K562 (cell line): ENCODE results near the gene TECRL. TPM values are rescaled to one million over a fixed set of nuclear protein-coding genes. Genes with fewer than 3 reads are reported as not detected.

Experiments
- ATAC-seq: fragments of 200-7000 bp; cut with Tn5 transposase; 3 replicates; pipeline ENCODE4 v1.9.1; 2020; ENCODE audit warnings: moderate library complexity
- BruUV-seq: library from RNA; stranded (reverse); fragments of 400-500 nt; replicated peaks from 2 replicates; lab custom pipeline; 2021; lab: Mats Ljungman, UMichigan
- CTCF ChIA-PET: fragments of 300-600 bp; formaldehyde crosslinking; extraction: SDS; loops from one replicate; lab custom pipeline; 2021; ENCODE audit warnings: low intra/inter-chr PET ratio; lab: Yijun Ruan, JAX
- POLR2A ChIA-PET: fragments of 300-600, 350-650 bp; sonication (Branson Sonifier 250); formaldehyde crosslinking; extraction: SDS; loops from one replicate; lab custom pipeline; 2021; ENCODE audit warnings: antibody characterized with exemption, inconsistent platforms; lab: Yijun Ruan, JAX
- DNase-seq, 4 experiments: peaks; one replicate each; pipeline versions ENCODE4 v3.0.0 to v3.0.0-alpha.2; 2011 to 2018; ENCODE audit warnings: low spot score in 3 of 4, mixed read lengths in 3 of 4; ENCODE audit errors: extremely low read depth in 1 of 4
- FAIRE-seq: peaks from 2 replicates; lab custom pipeline; 2011; peaks lifted over from hg19 to GRCh38; lab: Jason Lieb, UNC
- H2AFZ ChIP-seq: 2 replicates; pipeline ENCODE4 v1.6.0; 2011; ENCODE audit warnings: low read depth, low read length, control low read depth, inconsistent platforms
- H3K27ac ChIP-seq: fragments of 200-600 bp; 3 replicates; pipeline ENCODE4 v1.8.0; 2011; ENCODE audit warnings: low read depth, mild to moderate bottlenecking, control low read depth, inconsistent platforms, low read length, moderate library complexity, mixed read lengths; ENCODE audit errors: extremely low read depth
- H3K27me3 ChIP-seq, 2 experiments: fragments of 300-600 bp in 1 of 2; 2 replicates in 1 of 2; 3 replicates in 1 of 2; pipeline versions ENCODE4 v1.6.0 to v1.8.0; 2011; ENCODE audit warnings: inconsistent platforms in 2 of 2, low read length in 2 of 2, mild to moderate bottlenecking in 1 of 2, mixed read lengths in 1 of 2, moderate library complexity in 1 of 2; ENCODE audit not compliant: control insufficient read depth in 2 of 2, insufficient read depth in 2 of 2
- H3K36me3 ChIP-seq: fragments of 300-600 bp; 3 replicates; pipeline ENCODE4 v1.8.0; 2011; ENCODE audit warnings: mild to moderate bottlenecking, low read length, inconsistent platforms; ENCODE audit not compliant: control insufficient read depth, insufficient read depth
- H3K4me1 ChIP-seq, 2 experiments: fragments of 200-600 bp in 1 of 2; replicated peaks in 1 of 2; 2 replicates in 1 of 2; 3 replicates in 1 of 2; pipeline versions ENCODE4 v1.5.1 to v1.8.0; 2011; ENCODE audit warnings: inconsistent platforms in 2 of 2, low read length in 2 of 2, mild to moderate bottlenecking in 1 of 2, mixed read lengths in 1 of 2, moderate library complexity in 1 of 2; ENCODE audit not compliant: control insufficient read depth in 2 of 2, insufficient read depth in 2 of 2
- H3K4me2 ChIP-seq: 2 replicates; pipeline ENCODE4 v1.6.1; 2011; ENCODE audit warnings: low read length, control low read depth, inconsistent platforms, mixed read lengths; ENCODE audit not compliant: insufficient read depth
- H3K4me3 ChIP-seq: fragments of 200-600 bp; sonication (generic), shearing (Covaris generic); 2 replicates; pipeline ENCODE4 v1.5.1; 2016; ENCODE audit warnings: control low read depth, inconsistent platforms
- H3K79me2 ChIP-seq: fragments of 200-600 bp; 3 replicates; pipeline ENCODE4 v1.8.0; 2011; ENCODE audit warnings: low read length, inconsistent platforms; ENCODE audit not compliant: control insufficient read depth, insufficient read depth
- H3K9ac ChIP-seq, 2 experiments: 2 replicates each; pipeline versions ENCODE4 v1.6.0 to v1.6.1; 2011; ENCODE audit warnings: low read depth in 2 of 2, low read length in 2 of 2, control low read depth in 1 of 2, inconsistent platforms in 1 of 2, mild to moderate bottlenecking in 1 of 2, mixed read lengths in 1 of 2; ENCODE audit not compliant: insufficient read depth in 1 of 2
- H3K9me1 ChIP-seq: one replicate; pipeline ENCODE4 v1.6.0; 2011; ENCODE audit warnings: inconsistent platforms, mild to moderate bottlenecking, low read length, moderate library complexity; ENCODE audit not compliant: control insufficient read depth, insufficient read depth
- H3K9me3 ChIP-seq: replicated peaks from 2 replicates; pipeline ENCODE4 v1.5.1; 2011; ENCODE audit warnings: low read depth, low read length, inconsistent platforms; ENCODE audit not compliant: control insufficient read depth, insufficient read depth
- H4K20me1 ChIP-seq: replicated peaks from 2 replicates; pipeline ENCODE4 v1.6.1; 2011; ENCODE audit warnings: low read length, inconsistent platforms, mixed read lengths; ENCODE audit not compliant: control insufficient read depth, insufficient read depth
- CEBPB ChIP-seq: fragments of 450-650 bp; IDR thresholded peaks from 2 replicates; pipeline ENCODE4 v1.6.1; 2016; ENCODE audit warnings: missing genetic modification characterization, missing compliant biosample characterization
- CEBPG ChIP-seq, 3 experiments: fragments of 200-800 bp in 1 of 3; sonication (Bioruptor generic) in 1 of 3; sonication (generic) in 1 of 3; formaldehyde crosslinking in 1 of 3; IDR thresholded peaks in 2 of 3; conservative IDR thresholded peaks in 1 of 3; 2 replicates each; pipeline versions ENCODE4 v1.6.1 to v1.8.0; 2016 to 2022; ENCODE audit warnings: missing compliant biosample characterization in 2 of 3, missing genetic modification characterization in 2 of 3, mild to moderate bottlenecking in 1 of 3, missing genetic modification reagents in 1 of 3
- CREB1 ChIP-seq, 2 experiments: sonication (generic) in 1 of 2; formaldehyde crosslinking in 1 of 2; IDR thresholded peaks; 2 replicates each; pipeline versions ENCODE4 v1.6.1 to v1.8.0; 2012 to 2022; ENCODE audit warnings: inconsistent platforms in 1 of 2, mild to moderate bottlenecking in 1 of 2, missing genetic modification reagents in 1 of 2, moderate library complexity in 1 of 2
- KHSRP ChIP-seq: fragments of 450-650 bp; IDR thresholded peaks from 2 replicates; pipeline ENCODE4 v1.6.1; 2017
- POU5F1 ChIP-seq: fragments of 150-350 bp; IDR thresholded peaks from 2 replicates; pipeline ENCODE4 v1.6.1; 2014; ENCODE audit warnings: borderline replicate concordance, low read length, low read depth, mild to moderate bottlenecking; ENCODE audit not compliant: partially characterized antibody
- SMAD1 ChIP-seq: fragments of 150-350 bp; IDR thresholded peaks from 2 replicates; pipeline ENCODE4 v1.6.1; 2014; ENCODE audit warnings: low read length, low read depth; ENCODE audit not compliant: partially characterized antibody
- XRCC5 ChIP-seq: fragments of 200-400 bp; formaldehyde crosslinking; IDR thresholded peaks from 2 replicates; pipeline ENCODE4 v1.6.1; 2017; ENCODE audit warnings: low read depth, mild to moderate bottlenecking, low read length
- ZFP30 ChIP-seq: fragments of 250-450 bp; sonication (Bioruptor Pico); IDR thresholded peaks from 2 replicates; pipeline ENCODE4 v1.8.0; 2022; ENCODE audit warnings: moderate library complexity, mild to moderate bottlenecking, inconsistent platforms, borderline replicate concordance
- ZKSCAN8 ChIP-seq: fragments of 200-800 bp; sonication (Bioruptor generic); IDR thresholded peaks from 2 replicates; pipeline ENCODE4 v1.6.1; 2016; ENCODE audit warnings: missing genetic modification characterization, missing compliant biosample characterization
- ZNF347 ChIP-seq: fragments of 450-650 bp; formaldehyde crosslinking; IDR thresholded peaks from 2 replicates; pipeline ENCODE4 v1.4.0; 2020; ENCODE audit warnings: low read depth, mild to moderate bottlenecking, moderate library complexity
- ZNF707 ChIP-seq: fragments of 250-450 bp; sonication (Bioruptor Pico); conservative IDR thresholded peaks from 2 replicates; pipeline ENCODE4 v1.8.0; 2022; ENCODE audit warnings: inconsistent platforms, mild to moderate bottlenecking, moderate library complexity
- WGBS: fragments of 100-300 bp; shearing (Covaris generic); methylation state at CpG from one replicate; pipeline ENCODE4 v1.1.6; 2016; ENCODE audit warnings: low coverage, mixed read lengths; ENCODE audit not compliant: insufficient coverage; ENCODE audit errors: missing lambda C conversion rate; 5-methylcytosine and 5-hydroxymethylcytosine counted together
- in situ Hi-C: fragments of 300-500 bp; cut with MboI; formaldehyde crosslinking; loops from 4 replicates; pipeline ENCODE4 v1.15.0; 2018; ENCODE audit warnings: inconsistent platforms, mixed read lengths
- intact Hi-C: fragments of 100-400 bp; cut with micrococcal nuclease; formaldehyde crosslinking; loops from 2 replicates; pipeline ENCODE4 v1.14.2; 2022
- polyA plus RNA-seq, 8 experiments: library from polyadenylated mRNA; depleted of rRNA in 4 of 8; stranded (reverse) in 5 of 8; unstranded in 3 of 8; fragments of >200 nt; fragmentation: Nextera tagmentation in 2 of 8; fragmentation: Illumina TruSeq in 1 of 8; extraction: Ambion mirVana in 2 of 8; extraction: Trizol in 1 of 8; gene quantifications; 2 replicates each; pipeline versions ENCODE4 v1.2.1 to v1.2.3, GENCODE V29; 2011 to 2014; ENCODE audit warnings: inconsistent platforms in 1 of 8, missing spikeins in 1 of 8
- total RNA-seq, 7 experiments: library from RNA; depleted of rRNA in 6 of 7; stranded (reverse); fragments of >200 nt in 6 of 7; fragmentation: Illumina TruSeq in 2 of 7; extraction: Trizol in 2 of 7; gene quantifications; 2 replicates each; pipeline versions ENCODE4 v1.2.1 to v1.2.3, GENCODE V29; 2011 to 2021; ENCODE audit warnings: low replicate concordance in 1 of 7

Gene TECRL
- total and polyA plus RNA-seq, 9 of the 15 experiments (the other 6 are each of a cell fraction or from before 2014, with no cell fraction given): not detected

- no peak overlapping the region for H3K4me2 ChIP-seq
- no peaks in the 10 kb centered on the region for H3K9me1 ChIP-seq
- WGBS: 0% methylated on average over 1 of the region's 1 CpG
- H3K4me1 ChIP-seq: no peaks in the 10 kb centered on the region
- in situ Hi-C loops: no loop called here
- ChIA-PET CTCF (no interaction called here), POLR2A (no interaction called here)
- H3K27ac ChIP-seq: no peak overlapping the region
- BruUV-seq: no TSS peak
- 0 out of 2 replicates have a peak, but pooled peaks cover 1% of the 10 kb centered on the region for H3K9me3 ChIP-seq
- no peak overlapping the region for H3K4me3 ChIP-seq
- ATAC-seq (no peak), DNase-seq (no peak), FAIRE-seq (no peak)
- no peaks in the 10 kb centered on the region for H3K79me2 ChIP-seq
- H3K27me3 ChIP-seq: no peaks in the 10 kb centered on the region
- no peak overlapping the region for H2AFZ ChIP-seq
- no peaks in the 10 kb centered on the region for H4K20me1 ChIP-seq
- no peaks in the 10 kb centered on the region for H3K36me3 ChIP-seq
- H3K9ac ChIP-seq: no peak overlapping the region
- intact Hi-C loops: no loop called here
- TF ChIP-seq ZFP30 (CRISPR knock-in tag) (no peak), SMAD1 (no peak), ZNF347 (CRISPR knock-in tag) (no peak), ZKSCAN8 (CRISPR knock-in tag) (no peak), ZNF707 (CRISPR knock-in tag) (no peak), POU5F1 (no peak), CREB1 (IDR thresholded peaks at IDR 0.05) (no peak), CREB1 (CRISPR knock-in tag; IDR thresholded peaks at IDR 0.05) (no peak), CEBPG (CRISPR knock-in tag; IDR thresholded peaks at IDR 0.05) (no peak), CEBPG (tag; conservative IDR thresholded peaks at IDR 0.05 in 1 of 2, IDR thresholded peaks at IDR 0.05 in 1 of 2) (peak in 1 of 2 experiments; percentile 58; a peak in 2 of 4 replicates), KHSRP (no peak), XRCC5 (no peak), CEBPB (0 out of 2 replicates have a peak, but pooled peaks have one; percentile 38)
Observed at GRCh38 chr4:64407000-64407399, 2.2 kb downstream of the TECRL start.
